ELR (cell line): Measurements from ENCODE around the gene PTPRG.

Experiments used
- DNase-seq: peaks from one replicate; pipeline ENCODE4 v3.0.0-alpha.2; 2015; ENCODE audit warnings: low read depth

PTPRG gene

DNA sequence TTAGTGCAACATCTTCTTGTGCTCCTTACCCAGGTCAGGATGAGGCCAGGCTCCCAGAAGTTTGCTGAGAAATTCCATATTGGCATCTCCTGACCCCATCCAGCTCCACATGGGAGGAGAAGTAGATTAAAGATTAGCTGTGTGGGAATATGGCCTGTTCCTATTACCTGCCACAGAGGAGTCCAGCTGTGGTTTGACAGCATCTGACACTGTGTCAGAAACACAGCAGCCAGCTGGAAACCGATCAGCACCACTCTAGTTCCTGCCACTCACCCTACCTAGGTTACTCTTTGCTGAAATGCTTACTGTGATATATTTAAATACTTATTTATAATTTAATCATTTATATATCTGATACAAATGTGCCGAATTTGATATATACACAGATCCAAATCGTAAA is 551.7 kb downstream of the PTPRG start:
- DNase-seq = no peak

DNA sequence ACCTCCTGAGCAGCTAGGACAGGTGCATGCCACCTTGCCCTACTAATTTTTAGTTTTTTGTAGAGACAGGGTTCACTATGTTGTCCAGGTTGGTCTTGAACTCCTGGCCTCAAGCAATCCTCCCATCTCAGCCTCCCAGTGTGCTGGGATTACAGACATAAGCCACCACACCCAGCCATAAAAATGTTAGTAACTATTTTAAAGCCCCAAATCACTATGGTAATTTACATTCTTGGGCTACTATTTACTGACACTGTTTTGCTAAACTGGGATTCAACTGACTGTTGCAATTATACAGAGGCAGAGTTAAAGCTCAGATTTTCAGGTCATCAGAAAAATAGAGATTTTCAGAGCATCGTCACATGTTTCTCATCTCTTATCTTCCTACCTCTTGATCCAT is 553.4 kb downstream of the PTPRG start:
- DNase-seq = no peak

DNA sequence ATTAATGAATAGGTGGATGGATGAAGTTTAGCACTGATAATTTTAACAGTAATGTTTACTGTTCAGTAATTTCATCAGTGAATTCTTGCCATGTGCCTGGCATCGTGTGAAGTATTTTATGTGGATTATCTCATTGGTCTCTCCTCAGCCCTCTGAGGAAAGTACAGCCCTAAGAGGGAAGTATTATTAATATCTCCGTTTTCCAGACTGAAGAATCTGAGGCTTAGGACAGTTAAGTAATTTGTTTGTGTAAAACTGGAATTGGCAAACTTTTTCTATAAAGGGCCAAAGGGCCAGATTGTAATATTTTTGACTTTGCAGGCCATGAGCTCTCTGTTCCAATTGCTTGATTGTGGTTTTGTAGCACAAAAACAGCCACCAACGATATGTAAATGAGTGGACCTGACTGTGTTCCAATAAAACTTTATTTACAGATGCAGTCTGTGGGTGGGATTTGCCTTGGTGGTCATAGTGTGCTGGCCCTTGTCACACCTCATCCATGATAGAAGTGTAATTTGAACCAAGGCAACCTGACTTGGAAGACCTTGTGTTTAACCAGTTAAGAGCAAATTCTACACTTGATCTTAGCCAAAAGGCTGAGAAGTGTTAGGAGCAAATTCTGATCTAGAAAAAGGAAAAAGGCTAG is 556.7 kb downstream of the PTPRG start:
- DNase-seq = no peak

DNA sequence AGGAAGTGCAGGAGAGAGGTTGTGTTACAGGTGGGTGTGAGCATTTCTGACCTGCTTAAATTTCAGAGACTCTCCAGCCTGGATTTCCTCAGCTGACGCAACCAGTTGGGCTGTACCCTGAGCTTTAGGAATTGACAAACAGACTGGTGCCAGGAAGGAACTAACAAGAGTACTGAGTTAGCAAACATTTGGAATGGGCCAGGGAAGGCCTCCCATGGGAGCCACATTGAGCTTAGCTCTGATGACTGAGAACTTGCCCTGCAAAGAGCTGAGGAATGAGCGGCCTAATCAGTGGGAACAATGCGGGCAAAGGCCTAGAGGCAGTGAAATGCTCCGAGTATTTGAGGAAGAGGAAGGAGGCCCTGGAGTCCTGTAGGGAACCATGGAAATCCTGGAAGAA is 557.8 kb downstream of the PTPRG start:
- DNase-seq = no peak

DNA sequence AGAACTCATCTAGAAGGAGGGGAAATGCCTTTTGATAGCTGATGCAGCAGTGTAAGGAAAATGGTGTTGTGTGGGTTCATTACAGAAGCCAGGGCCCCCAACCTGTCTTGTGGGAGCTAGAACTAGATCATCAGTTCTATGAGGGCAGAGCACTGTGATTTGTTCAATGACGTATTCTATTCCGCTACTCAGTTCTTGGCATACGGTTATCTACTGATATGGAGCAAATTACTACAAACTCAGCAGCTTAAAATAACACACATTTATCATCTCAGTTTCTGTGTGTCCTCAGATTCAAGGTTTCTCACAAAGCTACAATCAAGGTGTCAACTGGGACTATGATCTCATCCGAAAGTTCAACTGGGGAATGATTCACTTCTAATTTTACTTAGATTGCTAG is 561.4 kb downstream of the PTPRG start:
- DNase-seq = no peak

DNA sequence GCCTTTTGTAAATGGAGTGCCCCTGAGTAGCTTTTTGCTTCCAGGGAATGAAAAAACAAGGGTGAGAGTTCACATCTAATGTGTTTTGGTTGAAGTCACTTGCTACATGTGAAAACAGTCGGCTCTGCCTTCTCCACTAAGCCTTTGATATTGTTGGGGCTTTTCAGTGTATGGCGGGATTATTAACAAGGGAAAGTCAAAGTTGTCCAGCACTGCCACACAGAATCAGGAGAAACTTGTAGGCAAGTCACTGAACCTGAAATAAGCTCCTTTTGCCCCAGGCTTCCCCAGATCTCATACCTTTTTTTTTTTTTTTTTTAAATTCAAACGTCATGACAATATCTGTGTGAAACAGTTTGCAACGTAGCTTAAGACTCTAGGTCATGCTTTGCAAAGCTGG is 564.0 kb downstream of the PTPRG start:
- no peak for DNase-seq

DNA sequence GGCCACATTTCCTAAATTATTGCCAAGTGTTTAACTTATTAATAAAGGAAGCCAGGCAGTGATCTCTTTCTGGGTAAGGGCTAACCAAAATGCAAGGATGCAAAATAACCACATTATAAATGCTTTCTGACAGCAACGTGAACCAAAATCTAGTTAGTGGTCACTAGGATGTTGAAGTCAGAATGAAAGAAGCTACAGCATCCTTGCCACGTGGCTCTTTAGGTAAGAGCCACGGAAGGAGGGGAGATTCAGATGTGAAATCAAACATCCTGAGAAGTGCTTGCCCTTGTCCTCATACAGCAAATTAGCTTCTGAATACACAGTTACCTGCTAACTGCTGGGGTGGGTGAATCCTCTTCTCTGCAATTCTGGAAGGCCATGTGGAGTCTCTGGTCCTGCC is 565.7 kb downstream of the PTPRG start:
- DNase-seq = no peak

DNA sequence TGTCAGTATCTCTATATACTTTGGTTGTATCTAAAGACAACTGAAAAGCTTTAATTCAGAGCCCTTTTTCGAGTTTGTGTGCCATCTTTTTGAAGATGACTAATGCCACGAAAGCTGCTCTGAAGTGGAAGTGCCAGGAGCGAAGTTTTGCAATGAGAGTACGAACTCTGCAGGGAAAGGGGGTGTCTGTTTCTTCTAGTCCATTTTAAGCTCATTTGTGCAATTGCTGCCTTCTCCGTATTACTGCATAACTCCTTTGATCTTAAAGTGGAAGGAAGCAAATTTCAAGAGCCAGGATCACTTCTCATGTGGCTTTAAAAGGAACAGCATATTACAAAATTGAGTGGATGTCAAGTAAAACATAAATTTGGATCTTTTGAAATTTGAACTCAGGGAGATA is 566.7 kb downstream of the PTPRG start:
- DNase-seq = no peak

DNA sequence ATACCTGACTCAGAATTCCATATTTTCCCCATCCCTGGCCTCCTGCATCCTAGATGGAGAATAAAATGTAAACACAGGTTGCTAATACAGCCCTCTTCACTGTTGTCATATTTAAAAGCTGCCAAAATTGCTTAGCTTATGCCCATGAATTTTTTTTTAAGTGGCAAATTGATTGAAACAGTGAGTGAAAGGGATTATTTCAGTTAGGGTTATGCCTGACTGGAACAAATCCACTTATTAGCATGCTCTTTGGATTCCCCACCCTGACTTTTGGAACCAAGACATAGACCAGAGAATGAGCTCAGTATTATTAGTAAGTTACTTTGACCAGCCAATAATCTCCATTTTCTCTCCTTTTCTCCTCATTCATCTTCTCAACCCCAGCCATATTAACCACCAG is 567.3 kb downstream of the PTPRG start:
- DNase-seq = no peak

DNA sequence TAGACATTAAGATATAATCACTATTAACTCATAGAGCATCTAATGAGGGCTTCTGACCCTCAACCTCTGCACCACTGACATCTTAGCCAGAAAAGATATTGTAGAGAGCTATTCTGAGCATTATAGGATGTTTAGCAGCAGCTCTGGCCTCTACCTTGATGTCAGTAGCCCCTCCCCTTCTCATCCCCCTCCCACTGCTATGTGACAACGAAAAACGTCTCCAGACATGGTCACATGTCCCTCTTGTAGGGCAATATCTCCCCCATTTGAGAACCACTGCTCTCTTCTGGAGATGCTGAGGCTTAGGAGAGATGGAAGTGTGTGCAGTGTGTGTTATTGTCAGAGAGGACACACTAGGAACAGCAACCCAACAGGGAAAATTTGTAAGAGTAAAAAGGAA is 569.7 kb downstream of the PTPRG start:
- no peak for DNase-seq

DNA sequence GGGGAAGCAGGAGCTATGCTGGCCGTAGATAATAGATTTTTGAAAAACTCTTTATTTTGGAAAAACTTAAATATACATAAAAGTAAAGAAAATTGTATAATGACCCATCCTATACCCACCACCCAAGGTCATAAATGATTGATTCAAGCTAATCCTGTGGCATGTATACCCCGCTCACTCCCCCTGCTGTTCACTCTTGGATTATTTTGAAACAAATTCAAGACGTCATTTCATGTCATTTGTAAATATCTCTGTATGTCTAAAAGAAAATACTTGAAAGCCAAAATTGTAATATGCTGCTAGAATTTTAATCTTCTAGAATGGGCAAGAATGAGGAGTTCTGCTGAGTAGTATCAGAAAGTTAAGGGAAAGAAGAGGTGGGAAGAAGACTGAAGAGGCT is 570.2 kb downstream of the PTPRG start:
- DNase-seq = peak; percentile 23

DNA sequence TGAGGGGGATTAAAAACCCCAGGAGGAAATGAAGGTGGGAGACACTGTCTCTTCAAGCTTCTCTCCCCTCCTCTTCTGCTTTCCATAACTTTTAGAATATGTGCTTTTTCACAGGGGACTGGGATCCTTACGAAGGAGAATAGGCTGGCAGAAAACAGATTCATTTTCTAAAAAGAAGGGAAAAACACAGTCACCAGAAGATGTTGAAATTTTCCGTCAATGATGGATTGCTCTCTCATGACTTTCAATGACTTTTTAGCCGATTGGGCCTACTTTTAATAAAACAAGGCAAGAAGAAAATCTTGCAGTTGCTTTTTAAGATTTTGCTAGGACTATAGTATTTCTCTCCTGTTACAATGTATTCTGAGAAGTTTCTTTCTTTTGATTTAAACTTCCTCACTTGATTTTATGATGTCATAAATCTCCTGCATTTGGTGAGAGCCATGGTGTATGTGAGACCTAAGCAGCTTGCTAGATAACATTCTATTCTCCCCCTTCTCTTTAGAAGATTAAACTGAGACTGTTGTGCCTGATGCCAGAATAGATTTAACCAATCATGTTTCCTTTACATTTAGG is 570.7 kb downstream of the PTPRG start:
- no peak for DNase-seq

DNA sequence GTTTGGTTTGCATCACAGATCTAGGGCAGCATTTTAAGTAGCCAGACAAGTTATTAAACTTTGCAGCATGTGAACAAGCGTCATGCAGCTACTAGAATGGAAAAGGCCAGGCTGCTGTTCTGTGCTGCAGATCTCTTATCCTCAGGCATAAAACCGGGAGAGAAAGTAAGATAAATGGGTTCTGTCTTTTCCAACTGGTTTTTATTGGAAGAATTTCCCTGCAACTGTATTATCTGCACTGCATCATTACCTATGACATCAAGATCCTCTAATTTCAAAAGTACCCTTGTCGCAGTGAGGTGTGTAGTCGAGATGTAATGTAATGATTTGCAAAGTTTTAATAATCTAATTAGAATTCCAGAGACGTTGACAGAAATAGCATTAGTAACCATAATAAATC is 571.6 kb downstream of the PTPRG start:
- DNase-seq = no peak

DNA sequence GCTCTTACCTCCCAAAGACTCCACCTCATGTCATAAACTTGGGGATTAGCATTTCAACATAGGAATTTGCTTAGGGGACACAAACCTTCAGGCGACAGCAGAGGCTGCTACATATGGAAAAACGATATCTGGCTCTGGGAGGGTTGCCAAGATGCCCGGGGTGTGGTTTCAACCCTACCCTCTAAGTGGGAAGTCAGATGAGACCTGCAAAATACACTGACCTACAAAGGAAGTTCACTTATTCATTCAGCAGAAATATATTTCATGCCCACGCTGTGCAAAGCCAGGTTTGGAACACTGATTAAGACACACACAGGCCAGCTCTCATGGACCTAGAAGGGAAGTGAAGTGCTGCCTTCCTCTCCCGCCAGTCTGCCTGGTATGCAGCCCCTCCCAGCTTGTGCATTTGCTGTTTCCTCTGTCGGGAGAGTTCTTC is 572.7 kb downstream of the PTPRG start:
- peak; percentile 5 for DNase-seq

DNA sequence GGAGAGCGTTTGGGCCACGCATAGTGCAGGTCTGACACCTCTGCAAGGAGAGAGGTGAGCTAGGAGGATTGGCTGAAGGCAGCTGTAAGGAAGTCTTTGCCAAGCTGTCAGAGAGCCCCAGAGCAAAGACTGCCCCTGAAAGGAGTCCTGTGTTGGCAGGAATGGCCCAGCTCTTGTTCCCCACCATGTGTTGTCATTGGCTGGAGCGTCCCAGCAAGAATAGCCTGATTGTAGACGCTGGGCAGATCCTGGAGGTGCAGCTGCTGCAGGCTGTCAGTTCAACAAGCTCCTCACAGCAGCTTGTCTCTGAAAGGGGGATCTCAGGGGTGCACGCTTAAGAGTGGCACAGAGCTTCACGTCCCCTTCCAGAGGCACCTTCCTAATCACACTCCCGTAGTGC is 574.4 kb downstream of the PTPRG start:
- DNase-seq = no peak

DNA sequence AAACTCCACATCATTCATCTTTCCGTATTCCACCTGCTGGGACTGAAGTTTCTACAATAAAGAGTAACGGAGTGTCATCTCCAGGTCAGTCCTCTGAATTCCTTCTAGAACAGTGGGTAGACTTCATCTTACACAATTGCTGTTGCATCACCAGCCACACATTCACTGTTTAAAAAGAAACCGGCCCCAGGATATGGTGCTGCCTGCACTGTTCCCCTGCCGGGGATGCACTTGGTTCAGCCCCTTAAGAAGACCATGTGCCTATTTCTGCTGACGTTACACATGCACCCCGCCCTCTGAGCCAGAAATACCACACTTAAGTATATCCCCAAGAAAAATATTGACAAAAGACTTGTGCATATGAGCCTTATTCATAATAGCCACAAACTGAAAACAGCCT is 578.6 kb downstream of the PTPRG start:
- DNase-seq = no peak

DNA sequence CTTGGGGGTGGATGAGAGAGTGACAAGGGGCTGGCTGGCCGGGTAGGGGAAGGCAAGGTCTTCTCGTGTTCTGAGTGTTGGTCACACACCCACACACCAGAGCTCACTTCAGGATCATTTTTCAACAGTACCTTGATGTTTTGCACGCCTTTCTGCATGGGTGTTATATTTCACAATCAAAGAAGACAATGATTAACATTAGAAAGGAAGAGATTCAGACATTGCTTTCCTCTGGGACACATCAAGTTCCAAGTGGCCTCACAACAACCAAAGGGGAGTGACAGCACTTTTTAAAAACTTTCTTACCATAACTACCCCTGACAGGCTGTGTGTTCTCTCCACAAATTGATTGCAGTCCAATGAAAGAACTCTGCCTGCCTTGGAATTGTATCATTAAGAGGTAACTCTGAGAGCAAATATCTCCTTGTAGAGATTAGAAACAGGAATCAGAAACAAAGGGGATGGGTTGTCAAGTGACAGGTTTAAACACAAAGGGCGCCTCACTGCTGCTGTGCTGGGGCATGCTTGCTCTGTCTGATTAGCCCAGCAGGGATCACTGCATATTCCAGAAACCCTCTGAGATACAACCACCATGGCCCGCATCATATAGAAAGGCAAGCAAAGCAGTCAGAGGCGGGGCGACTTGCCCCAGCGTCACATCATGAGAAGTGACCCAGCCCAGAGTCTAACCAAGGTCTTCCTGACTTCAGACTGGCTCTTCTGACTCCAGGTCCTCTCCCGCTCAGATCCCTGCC is 581.1 kb downstream of the PTPRG start:
- no peak for DNase-seq

DNA sequence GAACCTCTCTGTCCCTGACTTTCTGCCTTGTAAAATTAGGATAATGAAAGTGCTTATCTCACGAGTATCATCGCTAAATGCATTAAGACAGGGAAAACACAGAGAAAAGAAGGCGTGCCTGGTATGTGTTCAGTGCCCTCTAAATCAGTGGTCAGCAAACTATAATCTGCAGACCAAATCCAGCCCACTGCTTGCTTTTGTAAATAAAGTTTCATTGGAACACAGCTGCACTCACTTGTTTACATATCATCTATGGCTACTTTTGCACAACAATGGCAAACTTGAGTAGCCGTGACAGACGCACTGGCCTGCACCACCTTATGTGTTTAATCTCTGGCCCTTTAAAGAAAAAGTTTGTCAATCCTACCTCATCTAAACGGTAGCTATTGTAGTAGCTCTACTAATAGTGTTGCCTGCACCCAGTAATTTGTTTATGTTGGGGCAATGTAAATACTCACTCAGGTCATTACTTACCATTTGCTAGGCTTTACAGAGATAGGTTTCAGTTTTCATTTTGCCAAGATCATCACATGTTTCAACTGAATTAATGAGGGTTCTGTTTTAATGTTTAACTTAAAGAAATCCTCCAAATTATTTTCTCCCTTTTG is 582.6 kb downstream of the PTPRG start:
- no peak for DNase-seq

DNA sequence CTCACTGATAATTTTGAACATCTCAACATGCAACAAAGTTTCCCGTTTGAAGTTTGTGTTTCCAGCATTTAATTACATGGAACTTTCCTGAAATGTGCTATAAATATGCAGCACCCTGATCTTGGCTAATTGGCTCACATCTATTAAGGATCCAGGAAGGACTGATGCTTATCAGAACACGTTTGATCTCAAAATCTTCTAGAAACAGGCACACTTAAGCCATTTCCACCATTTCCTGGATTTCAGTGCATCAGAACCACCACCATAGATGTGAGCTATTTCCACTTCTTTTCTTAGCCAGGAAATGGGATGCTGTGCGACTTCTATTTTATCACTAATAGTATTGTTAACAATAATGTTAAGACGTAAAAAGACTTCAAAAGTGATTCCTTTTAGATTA is 583.1 kb downstream of the PTPRG start:
- no peak for DNase-seq

DNA sequence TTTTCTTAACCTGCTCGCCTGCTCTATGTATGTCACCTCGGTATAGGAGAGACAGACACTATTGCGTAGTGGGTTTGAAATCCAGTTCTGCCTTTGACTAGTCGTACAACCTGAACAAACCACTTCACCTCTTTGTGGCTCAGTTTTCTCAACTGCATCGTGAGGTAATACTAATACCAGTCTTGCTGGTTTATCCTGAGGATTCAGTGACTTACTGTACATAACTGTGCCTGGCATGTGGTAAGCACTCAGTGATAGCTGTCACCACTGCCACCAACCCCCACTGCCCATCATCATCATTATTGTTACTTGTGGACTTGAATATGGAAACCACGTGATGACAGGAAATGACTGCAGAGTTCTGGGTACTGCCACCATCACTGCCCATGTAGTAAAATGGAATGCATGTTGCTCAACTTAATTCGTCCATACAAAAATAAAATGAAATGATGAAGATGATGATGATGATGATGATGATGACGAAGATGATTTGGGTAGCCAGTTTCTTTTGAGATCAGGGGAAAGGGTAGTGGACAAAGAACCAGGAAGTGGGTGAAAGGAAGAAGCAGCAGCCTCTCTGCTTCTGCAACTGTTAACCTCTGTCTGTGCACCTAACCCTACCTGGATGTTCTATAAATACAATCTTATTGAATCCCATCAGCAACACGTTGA is 583.9 kb downstream of the PTPRG start:
- no peak for DNase-seq

DNA sequence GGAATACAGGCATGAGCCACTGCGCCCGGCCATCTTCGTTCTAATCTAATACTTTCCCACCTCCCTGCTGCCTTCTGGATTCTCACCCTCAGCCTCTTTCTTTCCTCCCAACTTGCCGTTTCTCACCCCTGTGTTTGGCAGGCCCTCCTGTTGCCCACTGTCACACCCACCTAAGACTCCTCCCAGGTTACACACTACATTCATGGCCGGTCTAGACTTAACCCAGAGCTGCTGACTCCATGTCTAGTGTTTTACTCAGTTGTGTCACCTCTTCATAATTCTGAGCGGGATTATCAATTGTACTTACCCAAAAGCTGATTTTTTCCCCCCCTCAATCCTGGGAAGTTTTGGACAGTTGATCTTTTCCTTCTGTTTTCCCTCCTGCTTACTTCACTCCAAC is 588.2 kb downstream of the PTPRG start:
- DNase-seq = no peak

DNA sequence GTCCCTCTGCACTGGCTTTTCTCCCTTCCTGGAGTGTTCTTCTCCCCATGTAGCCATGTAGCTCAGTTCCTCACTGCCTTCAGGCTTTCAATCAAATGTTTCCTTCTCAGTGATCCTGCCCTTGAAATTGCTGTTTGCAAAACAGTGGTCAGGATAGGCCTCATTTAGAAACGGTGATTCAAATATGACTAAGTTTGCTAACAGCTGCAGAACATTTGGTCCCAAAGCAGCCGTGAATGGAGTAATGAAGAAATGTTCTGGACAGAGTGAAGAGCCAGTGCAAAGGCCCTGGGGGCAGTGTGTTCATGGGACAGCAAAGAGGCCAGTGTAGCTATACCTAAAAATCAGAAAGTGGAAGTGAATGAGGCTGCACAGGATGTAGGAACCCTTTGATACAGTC is 588.6 kb downstream of the PTPRG start:
- DNase-seq = peak; percentile 63

DNA sequence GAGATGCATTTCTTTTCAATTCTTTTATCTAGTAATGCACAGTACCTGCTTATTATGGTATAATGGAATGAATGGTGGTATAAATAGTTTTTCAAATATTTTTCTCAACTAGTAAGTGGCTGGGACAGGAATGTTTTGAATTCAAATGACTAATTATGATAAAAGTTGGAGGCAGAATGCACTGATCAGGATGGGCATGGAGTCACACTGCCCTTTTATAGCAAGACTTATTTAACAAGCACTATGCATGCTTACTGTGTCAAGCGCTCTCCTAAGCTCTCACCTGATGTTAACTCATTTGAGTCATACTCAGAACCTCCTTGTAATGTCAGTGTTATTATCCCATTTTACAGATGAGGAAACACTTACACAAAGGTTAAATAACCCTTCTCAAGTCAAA is 590.2 kb downstream of the PTPRG start:
- peak; percentile 18 for DNase-seq
